ENCODE measurements around the gene GPSM3. TPM values are rescaled to one million over a fixed set of nuclear protein-coding genes. Genes with fewer than 3 reads are reported as not detected.

The GPSM3 gene
- total and polyA plus RNA-seq, 2 of the 13 experiments (the other 11 are each of a cell fraction or from before 2014, with no cell fraction given) = 0.18 to 6.2 TPM

DNA sequence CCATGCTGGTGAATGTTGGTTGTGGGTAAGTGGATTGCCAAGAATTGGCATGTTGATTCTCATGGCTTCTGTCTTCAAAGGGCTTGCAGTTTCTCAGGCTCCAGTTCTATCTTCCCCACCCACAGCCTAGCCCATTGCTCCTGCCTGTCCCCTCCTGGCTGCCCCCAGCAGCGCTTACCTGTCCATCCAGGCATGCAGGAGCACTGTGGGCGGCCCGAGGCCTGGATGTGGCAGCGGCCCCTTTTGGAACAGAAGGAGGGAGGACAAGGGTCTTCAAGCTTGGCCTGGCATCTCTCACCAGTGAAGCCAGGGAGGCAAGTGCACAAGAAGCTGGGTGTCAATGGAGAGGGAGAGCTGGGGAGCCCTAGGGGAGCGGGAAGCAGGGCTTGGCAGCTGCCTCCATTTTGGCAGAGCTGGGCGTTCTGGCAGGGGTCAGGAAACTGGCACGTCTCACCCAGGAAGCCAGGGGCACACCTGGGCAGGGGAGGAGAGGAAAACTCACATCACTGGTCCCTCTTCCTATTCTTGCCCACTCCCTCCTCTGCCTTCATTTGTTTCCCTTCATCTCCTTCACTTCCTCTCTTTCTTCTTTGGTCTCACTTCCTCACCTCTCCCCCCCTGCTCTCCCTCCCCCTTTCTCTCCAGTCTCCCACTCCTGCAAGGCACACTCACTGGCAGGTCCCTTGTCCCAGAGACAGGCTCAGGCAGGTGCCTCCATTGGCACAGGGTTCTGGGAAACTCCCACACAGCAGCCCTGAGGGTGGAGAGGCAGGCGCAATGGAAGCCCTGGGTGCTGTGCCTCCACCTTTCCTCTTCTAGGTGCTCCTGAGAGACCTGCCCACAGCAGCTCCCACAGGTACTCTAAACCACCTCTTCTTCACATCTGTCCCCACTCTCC lies 30.1 kb upstream of the GPSM3 start:
- H3K79me2 ChIP-seq (ENCODE audit: insufficient read depth, low read length) = no peaks in the 10 kb centered on the region
- no peaks in the 10 kb centered on the region for H3K36me3 ChIP-seq (replicated peaks in 1 of 2; ENCODE audit: control insufficient read depth in 1 of 2, insufficient read depth in 2 of 2, low read length in 2 of 2)
- WGBS (ENCODE audit: low lambda C conversion rate) = 31% methylated on average over 8 of the region's 8 CpGs
- H3K4me2 ChIP-seq (ENCODE audit: low read depth, low read length) = no peak overlapping the region
- ATAC-seq = no peak
- DNase-seq (ENCODE audit: low spot score) = no peak
- no peaks in the 10 kb centered on the region for H3K4me1 ChIP-seq (ENCODE audit: insufficient read depth, low read length)
- H3K27me3 ChIP-seq (ENCODE audit: control insufficient read depth in 1 of 2, insufficient read depth in 2 of 2, low read length in 2 of 2) = peaks cover 9 to 73% of the 10 kb centered on the region in 2 experiments; a peak in 4 of 5 replicates
- ChIA-PET POLR2A (no interaction called here), CTCF (ENCODE audit: low intra/inter-chr PET ratio, low total read pairs) (no interaction called here)
- H3K4me3 ChIP-seq (replicated peaks in 1 of 3; ENCODE audit: insufficient read depth in 1 of 3, low read depth in 2 of 3, low read length in 3 of 3) = no peak overlapping the region
- in situ Hi-C loops (cut with HindIII; ENCODE audit: extremely low pct_ligation_motif_present, low pct_unique_long_range_greater_than_20kb) (no loop called here), intact Hi-C loops (cut with micrococcal nuclease; ENCODE audit: unreplicated experiment) (no loop called here)
- no peaks in the 10 kb centered on the region for H3K9me3 ChIP-seq (ENCODE audit: low read length)
- H3K9ac ChIP-seq (ENCODE audit: insufficient read depth, low read depth, low read length) = no peak overlapping the region
- no peak for FAIRE-seq
- H3K27ac ChIP-seq (ENCODE audit: extremely low read length, insufficient read depth, low read length) = no peak overlapping the region
- no peak overlapping the region for H2AFZ ChIP-seq (ENCODE audit: low read length)
- H4K20me1 ChIP-seq (ENCODE audit: insufficient read depth, low read length) = no peaks in the 10 kb centered on the region
- no TSS peak for BruUV-seq (replicated peaks)
- no peak for TF ChIP-seq KDM1A (CRISPR knock-in tag; IDR thresholded peaks at IDR 0.05)
- no peak for TF ChIP-seq MBD4 (IDR thresholded peaks at IDR 0.05; ENCODE audit: borderline replicate concordance, low read length)
- TF ChIP-seq PAWR (CRISPR knock-in tag; IDR thresholded peaks at IDR 0.05; ENCODE audit: borderline replicate concordance) = no peak
- no peak for TF ChIP-seq TCF7 (IDR thresholded peaks at IDR 0.05; ENCODE audit: low read depth)
- TF ChIP-seq ZFAT (CRISPR knock-in tag; conservative IDR thresholded peaks at IDR 0.05) = no peak
- no peak for TF ChIP-seq HNF4A (CRISPR knock-in tag; IDR thresholded peaks at IDR 0.05)
- no peak for TF ChIP-seq IKZF1 (IDR thresholded peaks at IDR 0.05)
- TF ChIP-seq, protein P1, sequence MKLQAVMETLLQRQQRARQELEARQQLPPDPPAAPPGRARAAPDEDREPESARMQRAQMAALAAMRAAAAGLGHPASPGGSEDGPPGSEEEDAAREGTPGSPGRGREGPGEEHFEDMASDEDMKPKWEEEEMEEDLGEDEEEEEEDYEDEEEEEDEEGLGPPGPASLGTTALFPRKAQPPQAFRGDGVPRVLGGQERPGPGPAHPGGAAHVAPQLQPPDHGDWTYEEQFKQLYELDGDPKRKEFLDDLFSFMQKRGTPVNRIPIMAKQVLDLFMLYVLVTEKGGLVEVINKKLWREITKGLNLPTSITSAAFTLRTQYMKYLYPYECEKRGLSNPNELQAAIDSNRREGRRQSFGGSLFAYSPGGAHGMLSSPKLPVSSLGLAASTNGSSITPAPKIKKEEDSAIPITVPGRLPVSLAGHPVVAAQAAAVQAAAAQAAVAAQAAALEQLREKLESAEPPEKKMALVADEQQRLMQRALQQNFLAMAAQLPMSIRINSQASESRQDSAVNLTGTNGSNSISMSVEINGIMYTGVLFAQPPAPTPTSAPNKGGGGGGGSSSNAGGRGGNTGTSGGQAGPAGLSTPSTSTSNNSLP (IDR thresholded peaks at IDR 0.05; ENCODE audit: low read depth, low read length) = no peak
- no peak for TF ChIP-seq NFIB (CRISPR knock-in tag; IDR thresholded peaks at IDR 0.05; ENCODE audit: borderline replicate concordance)
- no peak for TF ChIP-seq ARID2 (CRISPR knock-in tag; IDR thresholded peaks at IDR 0.05; ENCODE audit: borderline replicate concordance)
- TF ChIP-seq ZKSCAN1 (IDR thresholded peaks at IDR 0.05; ENCODE audit: low read length) = no peak
- TF ChIP-seq CBX1 (IDR thresholded peaks at IDR 0.05; ENCODE audit: low read depth) = no peak
